ENCODE data around the gene NPM1.

NPM1 gene

GRCh38 chr5:171428168-171428696 lies 40.6 kb downstream of the NPM1 start:
- DNase-seq (ENCODE audit: low spot score) = no peak

GRCh38 chr5:171428809-171429542 lies 41.3 kb downstream of the NPM1 start:
- DNase-seq (ENCODE audit: low spot score) = no peak

GRCh38 chr5:171429543-171429910 lies 41.9 kb downstream of the NPM1 start:
- no peak for DNase-seq (ENCODE audit: low spot score)

- DNase-seq (ENCODE audit: low spot score) = no peak
Observed at GRCh38 chr5:171431251-171431777, 43.7 kb downstream of the NPM1 start.

GRCh38 chr5:171432076-171432475 lies 44.4 kb downstream of the NPM1 start:
- DNase-seq (ENCODE audit: low spot score) = no peak

GRCh38 chr5:171432583-171433351 lies 45.1 kb downstream of the NPM1 start:
- no peak for DNase-seq (ENCODE audit: low spot score)

GRCh38 chr5:171433352-171433698 lies 45.7 kb downstream of the NPM1 start:
- no peak for DNase-seq (ENCODE audit: low spot score)

GRCh38 chr5:171433982-171434676 lies 46.5 kb downstream of the NPM1 start:
- DNase-seq (ENCODE audit: low spot score) = no peak

- no peak for DNase-seq (ENCODE audit: low spot score)
Observed at GRCh38 chr5:171434874-171435273, 47.2 kb downstream of the NPM1 start.

GRCh38 chr5:171435908-171436307 lies 48.3 kb downstream of the NPM1 start:
- DNase-seq (ENCODE audit: low spot score) = no peak

GRCh38 chr5:171436804-171437285 lies 49.2 kb downstream of the NPM1 start:
- DNase-seq (ENCODE audit: low spot score) = no peak

GRCh38 chr5:171437286-171437821 lies 49.7 kb downstream of the NPM1 start:
- no peak for DNase-seq (ENCODE audit: low spot score)

- DNase-seq (ENCODE audit: low spot score) = no peak
Observed at GRCh38 chr5:171438738-171439137, 51.1 kb downstream of the NPM1 start.

GRCh38 chr5:171441246-171441791 lies 53.7 kb downstream of the NPM1 start:
- no peak for DNase-seq (ENCODE audit: low spot score)

- no peak for DNase-seq (ENCODE audit: low spot score)
Observed at GRCh38 chr5:171442287-171443042, 54.8 kb downstream of the NPM1 start.

- no peak for DNase-seq (ENCODE audit: low spot score)
Observed at GRCh38 chr5:171444582-171444981, 56.9 kb downstream of the NPM1 start.

- DNase-seq (ENCODE audit: low spot score) = no peak
Observed at GRCh38 chr5:171445644-171446516, 58.2 kb downstream of the NPM1 start.

- DNase-seq (ENCODE audit: low spot score) = no peak
Observed at GRCh38 chr5:171447226-171447625, 59.6 kb downstream of the NPM1 start.

GRCh38 chr5:171449426-171449825 lies 61.8 kb downstream of the NPM1 start:
- DNase-seq (ENCODE audit: low spot score) = no peak

Data from activated CD4-positive, alpha-beta T cell treated with anti-CD3 and anti-CD28 coated beads, Interleukin-2, Interleukin-4, amounts not matched to agents 100 ng/mL and 50 ng/mL, durations not matched to agents 16 hours and 8 hours (primary cell).